ENCODE data around the gene EEFSEC.

DNA sequence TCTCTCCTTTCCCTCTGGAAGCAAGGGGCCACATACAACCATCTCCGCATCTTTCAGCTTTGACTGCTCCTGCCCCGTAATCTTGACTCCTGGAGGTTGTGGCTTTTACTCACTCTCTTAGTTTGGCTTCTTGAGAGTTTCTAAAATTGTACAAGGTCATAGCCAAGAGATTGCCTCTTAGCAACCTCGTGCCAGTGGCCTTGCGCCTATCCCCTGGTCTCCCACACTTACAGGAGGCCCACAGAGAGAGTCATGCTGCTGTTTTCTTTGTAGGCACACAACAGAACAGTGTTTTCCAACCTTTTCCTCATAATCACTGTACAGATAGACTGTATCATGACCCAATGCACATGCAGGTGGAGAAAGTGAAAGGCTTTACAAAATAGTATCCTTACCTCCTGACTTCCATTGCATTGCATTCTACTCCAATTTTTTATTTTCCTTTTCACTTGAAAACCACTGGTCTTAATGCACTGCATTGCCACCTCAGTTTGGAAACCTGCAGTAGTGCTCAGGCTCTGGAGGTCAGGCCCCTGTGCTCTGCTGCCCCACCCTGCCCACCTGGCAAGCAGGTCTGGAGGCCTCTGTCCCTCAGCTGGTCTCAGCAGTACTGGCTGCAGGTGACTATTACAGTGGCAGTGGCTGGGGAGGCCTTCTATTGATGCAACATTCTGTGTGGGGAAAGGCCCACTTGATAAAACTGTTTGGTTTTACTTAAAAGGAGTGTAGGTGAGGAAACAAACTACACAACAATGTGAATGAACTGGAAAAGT is 157.2 kb downstream of the EEFSEC start:
- TF ChIP-seq, protein P1, sequence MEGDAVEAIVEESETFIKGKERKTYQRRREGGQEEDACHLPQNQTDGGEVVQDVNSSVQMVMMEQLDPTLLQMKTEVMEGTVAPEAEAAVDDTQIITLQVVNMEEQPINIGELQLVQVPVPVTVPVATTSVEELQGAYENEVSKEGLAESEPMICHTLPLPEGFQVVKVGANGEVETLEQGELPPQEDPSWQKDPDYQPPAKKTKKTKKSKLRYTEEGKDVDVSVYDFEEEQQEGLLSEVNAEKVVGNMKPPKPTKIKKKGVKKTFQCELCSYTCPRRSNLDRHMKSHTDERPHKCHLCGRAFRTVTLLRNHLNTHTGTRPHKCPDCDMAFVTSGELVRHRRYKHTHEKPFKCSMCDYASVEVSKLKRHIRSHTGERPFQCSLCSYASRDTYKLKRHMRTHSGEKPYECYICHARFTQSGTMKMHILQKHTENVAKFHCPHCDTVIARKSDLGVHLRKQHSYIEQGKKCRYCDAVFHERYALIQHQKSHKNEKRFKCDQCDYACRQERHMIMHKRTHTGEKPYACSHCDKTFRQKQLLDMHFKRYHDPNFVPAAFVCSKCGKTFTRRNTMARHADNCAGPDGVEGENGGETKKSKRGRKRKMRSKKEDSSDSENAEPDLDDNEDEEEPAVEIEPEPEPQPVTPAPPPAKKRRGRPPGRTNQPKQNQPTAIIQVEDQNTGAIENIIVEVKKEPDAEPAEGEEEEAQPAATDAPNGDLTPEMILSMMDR (conservative IDR thresholded peaks at IDR 0.05; ENCODE audit: low read depth, low read length), result no peak
- TF ChIP-seq POLR2A (IDR thresholded peaks at IDR 0.05; ENCODE audit: low read depth, low read length), result no peak
- no peak for TF ChIP-seq MAFK (IDR thresholded peaks at IDR 0.05; ENCODE audit: low read depth, low read length)
- no peak for TF ChIP-seq SMC3 (IDR thresholded peaks at IDR 0.05; ENCODE audit: low read depth, low read length)
- no peak for TF ChIP-seq MXI1 (IDR thresholded peaks at IDR 0.05; ENCODE audit: borderline replicate concordance, low read depth, low read length)
- no peak for TF ChIP-seq BHLHE40 (IDR thresholded peaks at IDR 0.05; ENCODE audit: low read depth, low read length)
- no peak for TF ChIP-seq RCOR1 (IDR thresholded peaks at IDR 0.05; ENCODE audit: insufficient replicate concordance, low read length)
- no peak for TF ChIP-seq CEBPB (IDR thresholded peaks at IDR 0.05; ENCODE audit: low read depth, low read length)
- TF ChIP-seq CHD1 (IDR thresholded peaks at IDR 0.05; ENCODE audit: low read depth, low read length), result no peak
- TF ChIP-seq RAD21 (IDR thresholded peaks at IDR 0.05; ENCODE audit: low read length), result no peak
- no peak for TF ChIP-seq FOS (IDR thresholded peaks at IDR 0.05; ENCODE audit: low read depth, low read length)
- no peak for TF ChIP-seq RFX5 (IDR thresholded peaks at IDR 0.05; ENCODE audit: low read depth, low read length)
